ENCODE data around the gene UBL4A.

The UBL4A gene

DNA sequence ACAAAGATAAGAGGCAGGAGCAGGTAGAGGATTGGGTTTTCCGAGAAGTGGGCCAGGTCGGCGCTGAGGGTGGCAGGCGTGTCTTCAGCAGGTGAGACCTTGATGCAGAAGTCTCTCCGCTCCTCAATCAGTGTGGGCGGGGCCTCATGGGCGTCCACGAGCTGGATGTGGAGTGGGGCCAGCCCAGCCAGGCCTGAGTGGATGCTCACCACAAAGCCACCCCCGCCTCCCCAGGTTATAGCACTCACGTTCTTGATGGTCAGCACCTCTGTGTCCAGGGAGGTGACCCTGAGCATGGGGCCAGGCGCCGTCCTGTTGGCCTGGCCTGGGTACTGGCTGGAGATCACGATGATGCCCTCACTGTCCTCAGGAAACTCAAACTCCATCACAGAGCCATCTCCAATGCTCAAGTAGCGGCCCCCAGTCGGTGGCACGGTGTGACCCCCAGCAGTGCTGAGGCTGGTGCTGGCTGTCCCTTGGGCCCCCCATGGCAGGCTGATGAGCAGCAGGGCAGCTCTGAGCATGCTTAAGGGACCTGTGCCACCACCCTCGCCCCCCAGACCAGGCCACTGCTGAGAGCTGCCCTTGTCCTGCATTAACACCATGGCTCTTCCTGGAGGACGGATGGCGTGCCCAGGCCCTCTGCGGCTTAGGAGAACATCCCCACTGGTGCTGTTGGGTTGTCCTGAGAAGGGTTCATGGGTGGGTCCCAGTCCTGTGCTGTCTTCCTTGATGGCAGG, 2.1 kb upstream of the UBL4A start:
- Histone ChIP-seq H3K4me3 (ENCODE audit: low read depth in 1 of 2, low read length in 1 of 2) (no peak overlapping the region), H3K27ac (no peak overlapping the region), H3K36me3 (no peaks in the 10 kb centered on the region), H3K4me1 (ENCODE audit: control insufficient read depth in 1 of 2, insufficient read depth in 1 of 2, low read depth in 1 of 2, low read length in 1 of 2) (peaks cover 42 to 46% of the 10 kb centered on the region in 2 experiments), H3K9me3 (no peaks in the 10 kb centered on the region), H3K27me3 (no peaks in the 10 kb centered on the region)
- no peak for TF ChIP-seq CTCF (IDR thresholded peaks at IDR 0.05)

- H3K27ac ChIP-seq = no peak overlapping the region
- H3K36me3 ChIP-seq = no peaks in the 10 kb centered on the region
- H3K4me1 ChIP-seq (ENCODE audit: control insufficient read depth in 1 of 2, insufficient read depth in 1 of 2, low read depth in 1 of 2, low read length in 1 of 2) = peaks cover 42 to 46% of the 10 kb centered on the region in 2 experiments
- no peaks in the 10 kb centered on the region for H3K27me3 ChIP-seq
- H3K4me3 ChIP-seq (ENCODE audit: low read depth in 1 of 2, low read length in 1 of 2) = no peak overlapping the region
- no peak for TF ChIP-seq CTCF (IDR thresholded peaks at IDR 0.05)
- H3K9me3 ChIP-seq = no peaks in the 10 kb centered on the region
Measured at GRCh38 chrX:154487518-154488290, 1.3 kb upstream of the UBL4A start.

GRCh38 chrX:154486052-154486395, 391 bp downstream of the UBL4A start:
- peak overlapping the region; percentile 73 for H3K27ac ChIP-seq
- peaks cover 36 to 41% of the 10 kb centered on the region in 2 experiments for H3K4me1 ChIP-seq (ENCODE audit: control insufficient read depth in 1 of 2, insufficient read depth in 1 of 2, low read depth in 1 of 2, low read length in 1 of 2)
- TF ChIP-seq CTCF (IDR thresholded peaks at IDR 0.05) = no peak
- no peaks in the 10 kb centered on the region for H3K9me3 ChIP-seq
- H3K36me3 ChIP-seq = no peaks in the 10 kb centered on the region
- H3K27me3 ChIP-seq = no peaks in the 10 kb centered on the region
- H3K4me3 ChIP-seq (ENCODE audit: low read depth in 1 of 2, low read length in 1 of 2) = peak overlapping the region; percentile 66

DNA sequence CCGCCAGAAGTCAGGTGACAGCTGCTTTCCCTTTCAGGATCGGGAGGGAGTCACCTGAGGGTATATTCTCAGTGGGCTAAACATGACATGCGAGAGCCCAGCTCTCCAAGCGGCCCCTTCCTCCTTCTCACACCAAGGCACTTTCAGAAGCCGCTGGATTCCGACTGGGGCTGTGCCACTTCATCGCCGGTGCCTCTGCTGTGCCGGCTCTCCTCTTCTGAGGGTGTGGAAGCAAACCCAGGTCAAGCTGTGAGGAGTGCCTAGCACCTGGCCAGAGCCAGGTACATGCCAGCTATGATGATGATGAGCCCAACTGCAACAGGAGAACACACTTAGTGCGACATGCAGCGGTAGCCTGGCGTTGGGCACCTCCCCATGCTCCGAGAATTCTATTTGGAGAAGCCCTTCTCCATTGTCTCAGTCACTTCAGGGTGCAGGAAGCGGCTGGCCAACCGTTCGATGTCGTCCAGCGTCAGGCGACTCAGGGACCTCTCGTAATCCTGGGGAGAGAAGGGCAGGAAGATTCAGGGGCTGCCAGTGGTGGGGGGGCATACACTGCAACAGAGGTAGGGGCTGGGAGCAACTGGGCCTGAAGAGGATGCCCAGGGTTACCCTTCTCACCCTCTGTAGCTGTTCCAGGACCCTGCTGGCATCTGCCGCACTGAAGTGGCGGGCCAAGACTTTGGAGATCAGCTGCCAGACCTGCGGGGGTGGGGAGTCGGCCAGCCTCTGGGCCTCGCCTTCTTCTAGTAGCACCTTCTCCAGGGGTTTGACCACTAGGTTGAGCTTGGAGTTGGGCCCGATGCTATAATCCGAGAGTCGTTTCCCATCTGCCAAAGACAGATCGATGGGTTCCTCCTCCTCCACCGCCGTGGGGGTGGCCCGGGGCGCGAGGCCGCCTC, 1.0 kb downstream of the UBL4A start:
- peaks cover 36 to 41% of the 10 kb centered on the region in 2 experiments for H3K4me1 ChIP-seq (ENCODE audit: control insufficient read depth in 1 of 2, insufficient read depth in 1 of 2, low read depth in 1 of 2, low read length in 1 of 2)
- H3K27me3 ChIP-seq = no peaks in the 10 kb centered on the region
- H3K27ac ChIP-seq = peak overlapping the region; percentile 73
- peak overlapping the region; percentile 66 for H3K4me3 ChIP-seq (ENCODE audit: low read depth in 1 of 2, low read length in 1 of 2)
- H3K36me3 ChIP-seq = no peaks in the 10 kb centered on the region
- TF ChIP-seq CTCF (IDR thresholded peaks at IDR 0.05) = no peak
- no peaks in the 10 kb centered on the region for H3K9me3 ChIP-seq
